Measurements from ENCODE around the gene BCL11A.

BCL11A gene

DNA sequence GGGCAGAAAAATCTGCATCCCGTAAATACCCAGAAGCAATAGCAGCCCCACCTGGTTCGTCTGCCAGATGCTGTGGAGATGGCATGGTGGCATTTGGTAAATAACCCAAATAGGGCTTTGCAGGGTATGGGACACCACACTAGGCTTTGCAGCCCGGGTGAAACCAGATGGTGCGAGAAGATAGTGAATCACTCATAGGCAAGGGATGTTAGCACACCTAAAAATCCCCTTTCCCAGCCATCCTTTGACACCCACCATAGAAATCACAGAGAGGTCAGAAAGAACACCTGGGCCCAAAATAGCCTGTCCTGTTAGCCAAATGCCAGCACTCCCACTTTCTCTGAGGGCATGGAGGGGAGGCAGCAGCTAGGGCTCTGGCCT is 47.6 kb downstream of the BCL11A start:
- Histone ChIP-seq H3K4me1 (ENCODE audit: low read depth, poor library complexity, severe bottlenecking) (no peaks in the 10 kb centered on the region), H3K4me3 (IDR thresholded peaks at IDR 0.05; ENCODE audit: insufficient read depth, low read depth, low read length) (no peak overlapping the region), H3K4me2 (no peak overlapping the region), H3K36me3 (ENCODE audit: insufficient read depth) (no peaks in the 10 kb centered on the region), H2AFZ (ENCODE audit: low read depth) (no peak overlapping the region), H3K27me3 (ENCODE audit: insufficient read depth, low read depth) (no peaks in the 10 kb centered on the region), H3K27ac (no peak overlapping the region), H3K79me2 (ENCODE audit: insufficient read depth, low read depth) (peaks cover 9% of the 10 kb centered on the region; the same call in 1 of the 2 replicates), H4K20me1 (ENCODE audit: insufficient read depth) (no peaks in the 10 kb centered on the region), H3K9ac (no peak overlapping the region)
- TF ChIP-seq, protein P1, sequence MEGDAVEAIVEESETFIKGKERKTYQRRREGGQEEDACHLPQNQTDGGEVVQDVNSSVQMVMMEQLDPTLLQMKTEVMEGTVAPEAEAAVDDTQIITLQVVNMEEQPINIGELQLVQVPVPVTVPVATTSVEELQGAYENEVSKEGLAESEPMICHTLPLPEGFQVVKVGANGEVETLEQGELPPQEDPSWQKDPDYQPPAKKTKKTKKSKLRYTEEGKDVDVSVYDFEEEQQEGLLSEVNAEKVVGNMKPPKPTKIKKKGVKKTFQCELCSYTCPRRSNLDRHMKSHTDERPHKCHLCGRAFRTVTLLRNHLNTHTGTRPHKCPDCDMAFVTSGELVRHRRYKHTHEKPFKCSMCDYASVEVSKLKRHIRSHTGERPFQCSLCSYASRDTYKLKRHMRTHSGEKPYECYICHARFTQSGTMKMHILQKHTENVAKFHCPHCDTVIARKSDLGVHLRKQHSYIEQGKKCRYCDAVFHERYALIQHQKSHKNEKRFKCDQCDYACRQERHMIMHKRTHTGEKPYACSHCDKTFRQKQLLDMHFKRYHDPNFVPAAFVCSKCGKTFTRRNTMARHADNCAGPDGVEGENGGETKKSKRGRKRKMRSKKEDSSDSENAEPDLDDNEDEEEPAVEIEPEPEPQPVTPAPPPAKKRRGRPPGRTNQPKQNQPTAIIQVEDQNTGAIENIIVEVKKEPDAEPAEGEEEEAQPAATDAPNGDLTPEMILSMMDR (conservative IDR thresholded peaks at IDR 0.05; ENCODE audit: low read depth, low read length): no peak

DNA sequence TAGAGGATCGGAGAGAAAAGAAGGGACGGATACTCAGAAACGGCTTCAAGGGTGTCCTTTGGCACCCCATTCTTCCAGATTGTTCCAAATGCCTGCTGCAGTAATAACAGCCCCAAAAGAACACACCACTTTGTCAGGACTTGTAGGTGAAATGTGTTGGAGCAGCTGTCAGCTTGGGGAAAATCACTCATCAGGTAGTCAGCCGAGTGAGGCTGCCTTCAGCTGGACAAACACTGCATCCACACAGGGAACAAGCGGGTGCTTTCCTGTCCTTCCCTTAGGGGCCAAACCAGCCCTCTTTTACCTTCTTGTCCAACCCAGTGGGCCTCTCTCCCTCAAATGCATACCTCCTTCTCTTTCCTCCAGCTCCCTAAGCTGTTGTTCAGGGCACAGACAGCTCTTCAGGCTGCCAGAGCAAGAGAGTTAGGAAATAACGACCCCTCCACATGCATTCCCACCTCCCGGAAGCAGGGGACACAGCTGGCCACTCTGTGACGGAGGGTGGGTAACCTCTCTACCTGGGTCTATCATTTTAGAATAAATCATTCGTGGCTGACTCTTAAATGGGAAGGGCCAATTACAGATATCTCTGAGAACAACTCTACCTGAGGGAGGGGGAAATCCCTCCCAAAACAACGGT is 48.1 kb downstream of the BCL11A start:
- Histone ChIP-seq H3K4me1 (ENCODE audit: low read depth, poor library complexity, severe bottlenecking) (no peaks in the 10 kb centered on the region), H3K27me3 (ENCODE audit: insufficient read depth, low read depth) (no peaks in the 10 kb centered on the region), H3K9ac (no peak overlapping the region), H3K79me2 (ENCODE audit: insufficient read depth, low read depth) (peaks cover 9% of the 10 kb centered on the region; the same call in 1 of the 2 replicates), H2AFZ (ENCODE audit: low read depth) (no peak overlapping the region), H4K20me1 (ENCODE audit: insufficient read depth) (no peaks in the 10 kb centered on the region), H3K4me3 (IDR thresholded peaks at IDR 0.05; ENCODE audit: insufficient read depth, low read depth, low read length) (no peak overlapping the region), H3K4me2 (no peak overlapping the region), H3K36me3 (ENCODE audit: insufficient read depth) (no peaks in the 10 kb centered on the region), H3K27ac (no peak overlapping the region)
- TF ChIP-seq, protein P1 (conservative IDR thresholded peaks at IDR 0.05; ENCODE audit: low read depth, low read length): no peak

DNA sequence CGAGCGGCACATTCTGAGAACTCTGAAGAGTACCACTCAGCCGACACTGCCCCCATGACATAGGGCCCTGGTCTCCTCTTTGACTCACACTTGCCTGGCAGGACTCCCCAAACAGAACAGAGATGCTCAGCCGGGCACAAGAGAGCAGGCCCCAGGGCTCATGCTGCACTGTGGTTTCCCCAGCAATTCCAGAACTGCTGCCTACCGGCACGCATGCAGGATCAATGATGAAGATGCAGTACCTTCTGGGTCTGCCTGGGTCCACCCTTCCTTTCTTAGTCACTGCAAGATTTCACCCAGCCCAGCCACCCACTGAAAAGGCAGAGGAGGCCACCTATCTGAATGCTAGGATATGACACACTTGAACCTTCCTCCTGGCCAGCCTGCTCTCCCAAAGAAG is 49.4 kb downstream of the BCL11A start:
- Histone ChIP-seq H3K36me3 (ENCODE audit: insufficient read depth) (no peaks in the 10 kb centered on the region), H3K4me1 (ENCODE audit: low read depth, poor library complexity, severe bottlenecking) (no peaks in the 10 kb centered on the region), H3K79me2 (ENCODE audit: insufficient read depth, low read depth) (peaks cover 9% of the 10 kb centered on the region; the same call in 1 of the 2 replicates), H4K20me1 (ENCODE audit: insufficient read depth) (no peaks in the 10 kb centered on the region), H2AFZ (ENCODE audit: low read depth) (no peak overlapping the region), H3K4me2 (no peak overlapping the region), H3K4me3 (IDR thresholded peaks at IDR 0.05; ENCODE audit: insufficient read depth, low read depth, low read length) (no peak overlapping the region), H3K27me3 (ENCODE audit: insufficient read depth, low read depth) (no peaks in the 10 kb centered on the region), H3K9ac (no peak overlapping the region), H3K27ac (no peak overlapping the region)
- TF ChIP-seq, protein P1 (conservative IDR thresholded peaks at IDR 0.05; ENCODE audit: low read depth, low read length): no peak

DNA sequence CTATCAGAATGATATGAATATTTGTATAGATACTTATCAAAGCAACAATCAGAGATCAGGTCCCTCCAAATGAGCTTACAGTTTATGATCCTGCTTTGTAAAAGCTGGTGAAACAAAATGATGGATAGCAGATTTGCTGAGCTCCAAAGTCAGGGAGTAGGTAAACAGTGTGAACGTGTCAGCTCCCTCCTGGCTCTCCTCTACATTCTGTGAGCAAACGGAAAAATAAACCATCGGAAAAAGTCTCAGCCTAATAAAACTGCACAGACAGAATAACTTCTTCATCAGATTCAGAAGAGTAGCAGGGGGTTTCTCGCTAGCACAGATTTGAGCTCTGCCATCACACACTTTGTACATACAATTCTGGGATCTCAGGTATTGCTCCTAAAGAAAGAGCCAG is 51.3 kb downstream of the BCL11A start:
- no peaks in the 10 kb centered on the region for H3K4me1 ChIP-seq (ENCODE audit: low read depth, poor library complexity, severe bottlenecking)
- H3K4me3 ChIP-seq (IDR thresholded peaks at IDR 0.05; ENCODE audit: insufficient read depth, low read depth, low read length): no peak overlapping the region
- no peak overlapping the region for H3K27ac ChIP-seq
- no peak overlapping the region for H3K9ac ChIP-seq
- no peaks in the 10 kb centered on the region for H4K20me1 ChIP-seq (ENCODE audit: insufficient read depth)
- TF ChIP-seq, protein P1 (conservative IDR thresholded peaks at IDR 0.05; ENCODE audit: low read depth, low read length): no peak
- no peaks in the 10 kb centered on the region for H3K36me3 ChIP-seq (ENCODE audit: insufficient read depth)
- no peak overlapping the region for H2AFZ ChIP-seq (ENCODE audit: low read depth)
- H3K4me2 ChIP-seq: no peak overlapping the region
- H3K79me2 ChIP-seq (ENCODE audit: insufficient read depth, low read depth): peaks cover 9% of the 10 kb centered on the region; the same call in 1 of the 2 replicates
- no peaks in the 10 kb centered on the region for H3K27me3 ChIP-seq (ENCODE audit: insufficient read depth, low read depth)

All from KMS-11 (cell line).